HG03025 (cell line): Measurements from ENCODE around the gene AKT1S1.

Source experiments
- ATAC-seq: cut with Tn5 transposase; IDR thresholded peaks from one replicate; pipeline ENCODE4 v1.9.1; 2021; ENCODE audit warnings: mild to moderate bottlenecking, moderate library complexity; ENCODE audit not compliant: unreplicated experiment, low FRiP score

AKT1S1 gene

GRCh38 chr19:49908480-49909420 lies 31.6 kb upstream of the AKT1S1 start:
- ATAC-seq = no peak

- no peak for ATAC-seq
These were observed 30.7 kb upstream of the AKT1S1 start for GRCh38 chr19:49907745-49908446.

GRCh38 chr19:49906879-49907564 lies 29.9 kb upstream of the AKT1S1 start:
- ATAC-seq = no peak

- ATAC-seq = no peak
These were observed 27.0 kb upstream of the AKT1S1 start for GRCh38 chr19:49904136-49904535.

- no peak for ATAC-seq
These were observed 19.9 kb upstream of the AKT1S1 start, which contains the start of gene IL4I1 for GRCh38 chr19:49896863-49897621. IL4I1 (minus strand) TSS chr19:49896887; CDS start chr19:49896160, 727 bp downstream.

GRCh38 chr19:49895566-49896297 lies 18.6 kb upstream of the AKT1S1 start:
- no peak for ATAC-seq

- no peak for ATAC-seq
These were observed 17.9 kb upstream of the AKT1S1 start for GRCh38 chr19:49894879-49895565.

GRCh38 chr19:49894011-49894664 lies 17.0 kb upstream of the AKT1S1 start:
- ATAC-seq = no peak

- ATAC-seq = no peak
These were observed 15.6 kb upstream of the AKT1S1 start for GRCh38 chr19:49892716-49893115.

- ATAC-seq = no peak
These were observed 14.2 kb upstream of the AKT1S1 start for GRCh38 chr19:49891393-49891792.

- ATAC-seq = no peak
These were observed 13.5 kb upstream of the AKT1S1 start for GRCh38 chr19:49890349-49891311.

GRCh38 chr19:49889687-49890348 lies 12.7 kb upstream of the AKT1S1 start:
- ATAC-seq = no peak

- ATAC-seq = no peak
These were observed 12.0 kb upstream of the AKT1S1 start for GRCh38 chr19:49889038-49889686.

GRCh38 chr19:49888510-49888824 lies 11.3 kb upstream of the AKT1S1 start:
- no peak for ATAC-seq

GRCh38 chr19:49887665-49888509 lies 10.7 kb upstream of the AKT1S1 start:
- ATAC-seq = no peak
